SK-N-SH (cell line): ENCODE data around the gene OPHN1.

Experiments
- CHD2 ChIP-seq: fragments of 150-350 bp; IDR thresholded peaks from 2 replicates; pipeline ENCODE4 v1.6.1; 2018; ENCODE audit warnings: low read length; ENCODE audit not compliant: partially characterized antibody
- CTCF ChIP-seq: fragments of 200-600 bp; sonication (generic); IDR thresholded peaks from 2 replicates; pipeline ENCODE4 v1.6.1; 2017; ENCODE audit warnings: antibody characterized with exemption, mild to moderate bottlenecking, moderate library complexity
- GABPA ChIP-seq: IDR thresholded peaks from 2 replicates; pipeline ENCODE4 v1.4.0; 2012; ENCODE audit warnings: low read depth, mild to moderate bottlenecking
- JUND ChIP-seq: IDR thresholded peaks from 2 replicates; pipeline ENCODE4 v1.4.0; 2012
- MEF2A ChIP-seq: IDR thresholded peaks from 2 replicates; pipeline ENCODE4 v1.4.0; 2012; ENCODE audit warnings: low read depth, borderline replicate concordance
- POLR2AphosphoS5 ChIP-seq: IDR thresholded peaks from 2 replicates; pipeline ENCODE4 v1.6.1; 2012; ENCODE audit warnings: low read depth, low read length
- RAD21 ChIP-seq: IDR thresholded peaks from 2 replicates; pipeline ENCODE4 v1.6.1; 2012; ENCODE audit warnings: mild to moderate bottlenecking, low read length
- TAF1 ChIP-seq: IDR thresholded peaks from 2 replicates; pipeline ENCODE4 v1.6.1; 2012; ENCODE audit warnings: low read depth, mild to moderate bottlenecking, low read length, moderate library complexity, borderline replicate concordance

GRCh38 chrX:68375803-68376202 is 57.5 kb downstream of the OPHN1 start:
- TF ChIP-seq CTCF (no peak), TAF1 (no peak), CHD2 (no peak), RAD21 (no peak), JUND (no peak), POLR2AphosphoS5 (no peak), GABPA (no peak), MEF2A (no peak)
